A549 (cell line): ENCODE data around the gene EPS15.

Experiments used
- CEBPB ChIP-seq, 2 experiments: fragments of >200 bp in 1 of 2; sonication (Bioruptor Twin) in 1 of 2; formaldehyde crosslinking in 1 of 2; IDR thresholded peaks; 2 replicates each; pipeline ENCODE4 v1.6.1; 2012 to 2016
- CHD4 ChIP-seq: fragments of 200-600 bp; sonication (generic); IDR thresholded peaks from 2 replicates; pipeline ENCODE4 v1.6.1; 2016; ENCODE audit warnings: antibody characterized with exemption, mild to moderate bottlenecking, borderline replicate concordance
- CTCF ChIP-seq: fragments of >200 bp; sonication (Bioruptor Twin); formaldehyde crosslinking; IDR thresholded peaks from 3 replicates; pipeline ENCODE4 v1.5.1; 2016
- EP300 ChIP-seq, 2 experiments: fragments of >200 bp; sonication (Bioruptor Twin); formaldehyde crosslinking; IDR thresholded peaks; 2 replicates in 1 of 2; 3 replicates in 1 of 2; pipeline ENCODE4 v1.6.1; 2016 to 2017
- MAZ ChIP-seq: fragments of 150-350 bp; IDR thresholded peaks from 2 replicates; pipeline ENCODE4 v1.6.1; 2014; ENCODE audit warnings: antibody characterized with exemption, low read depth, low read length, borderline replicate concordance
- POLR2A ChIP-seq: IDR thresholded peaks from 2 replicates; pipeline ENCODE4 v1.6.1; 2012; ENCODE audit warnings: mild to moderate bottlenecking, low read length
- REST ChIP-seq: fragments of 200-600 bp; sonication (generic); IDR thresholded peaks from 2 replicates; pipeline ENCODE4 v1.6.1; 2016; ENCODE audit warnings: antibody characterized with exemption, mild to moderate bottlenecking, moderate library complexity
- RFX5 ChIP-seq: fragments of 450-650 bp; IDR thresholded peaks from 2 replicates; pipeline ENCODE4 v1.7.1; 2014; ENCODE audit warnings: antibody characterized with exemption, mild to moderate bottlenecking, moderate library complexity
- TP53 ChIP-seq: fragments of 250-450 bp; sonication (Bioruptor Pico); IDR thresholded peaks from 2 replicates; pipeline ENCODE4 v1.5.0; 2021; ENCODE audit warnings: mild to moderate bottlenecking, moderate library complexity
- USF2 ChIP-seq: fragments of 450-650 bp; IDR thresholded peaks from 2 replicates; pipeline ENCODE4 v1.6.1; 2014; ENCODE audit warnings: antibody characterized with exemption
- ZNF302 ChIP-seq: fragments of 250-450 bp; sonication (Bioruptor Pico); IDR thresholded peaks from 2 replicates; pipeline ENCODE4 v1.9.0; 2021; ENCODE audit warnings: inconsistent platforms, mild to moderate bottlenecking, moderate library complexity
- ZSCAN20 ChIP-seq: fragments of 250-450 bp; sonication (Bioruptor Pico); IDR thresholded peaks from 2 replicates; pipeline ENCODE4 v1.8.0; 2022; ENCODE audit warnings: mild to moderate bottlenecking, moderate library complexity

- no peak for TF ChIP-seq RFX5
- TF ChIP-seq CHD4, result no peak
- no peak for TF ChIP-seq REST
- TF ChIP-seq CTCF, result no peak
- TF ChIP-seq EP300 (IDR thresholded peaks at IDR 0.05), result no peak
- TF ChIP-seq CEBPB (IDR thresholded peaks at IDR 0.05), result no peak
- TF ChIP-seq TP53 (CRISPR knock-in tag), result no peak
- TF ChIP-seq ZNF302 (CRISPR knock-in tag), result no peak
- TF ChIP-seq USF2, result no peak
- TF ChIP-seq ZSCAN20 (CRISPR knock-in tag), result no peak
- no peak for TF ChIP-seq MAZ
- no peak for TF ChIP-seq POLR2A
Observed at GRCh38 chr1:51534447-51534846, 15.4 kb upstream of the EPS15 start.
